ENCODE results near the gene TMEM263. TPM values are rescaled to one million over a fixed set of nuclear protein-coding genes. Genes with fewer than 3 reads are reported as not detected.

TMEM263 gene
- total RNA-seq, 1 experiment from 2014 or later: 31.3 TPM

- TF ChIP-seq EZH2 (IDR thresholded peaks at IDR 0.05): no peak
These were observed 31.1 kb downstream of the TMEM263 start, which contains the start of gene MTERF2 (continued) for GRCh38 chr12:106986625-106987389.

- Histone ChIP-seq H3K9ac (ENCODE audit: low read length) (no peak overlapping the region), H2AFZ (ENCODE audit: low read depth, low read length, poor library complexity, severe bottlenecking) (no peak overlapping the region), H3K4me1 (ENCODE audit: control insufficient read depth in 1 of 2, insufficient read depth in 2 of 2, low read length in 2 of 2) (peaks cover 8 to 15% of the 10 kb centered on the region in 2 experiments; a peak in 3 of 4 replicates), H3K36me3 (ENCODE audit: control insufficient read depth in 1 of 2, insufficient read depth in 2 of 2, low read length in 2 of 2) (peaks cover 0 to 5% of the 10 kb centered on the region in 2 experiments; a peak in 1 of 4 replicates), H3K4me2 (ENCODE audit: low read length) (peak overlapping the region; percentile 84), H3K9me2 (ENCODE audit: insufficient read depth) (no peaks in the 10 kb centered on the region), H3K9me3 (ENCODE audit: control insufficient read depth in 1 of 2, insufficient read depth in 1 of 2, low read depth in 1 of 2, low read length in 2 of 2) (no peaks in the 10 kb centered on the region), H3K27ac (ENCODE audit: low read depth, low read length) (no peak overlapping the region), H3K27me3 (ENCODE audit: insufficient read depth, low read length) (no peaks in the 10 kb centered on the region), H4K20me1 (ENCODE audit: insufficient read depth) (no peaks in the 10 kb centered on the region), H3K4me3 (replicated peaks in 1 of 2; ENCODE audit: low read depth in 1 of 2, low read length in 2 of 2) (no peak overlapping the region), H3K79me2 (ENCODE audit: insufficient read depth, low read length) (peaks cover 6% of the 10 kb centered on the region; the same call in 1 of the 2 replicates)
- intact Hi-C loops (cut with micrococcal nuclease): no loop called here
- ChIA-PET CTCF (no interaction called here), POLR2A (no interaction called here), RAD21 (ENCODE audit: low non-redundant PET in 1 of 2, low total read pairs in 2 of 2, uncharacterized antibody in 2 of 2, unreplicated experiment in 2 of 2) (no interaction called here)
- BruUV-seq (replicated peaks): no TSS peak
- ATAC-seq (no peak), DNase-seq (ENCODE audit: low read depth, low spot score) (no peak)
- TF ChIP-seq EZH2phosphoT487 (IDR thresholded peaks at IDR 0.05; ENCODE audit: borderline replicate concordance): no peak
- no peak for TF ChIP-seq SP1 (IDR thresholded peaks at IDR 0.05; ENCODE audit: low read depth)
- no peak for TF ChIP-seq POLR2A (IDR thresholded peaks at IDR 0.05; ENCODE audit: borderline replicate concordance, extremely low read depth, insufficient read depth, insufficient read length)
- no peak for TF ChIP-seq EZH2 (IDR thresholded peaks at IDR 0.05)
- no peak for TF ChIP-seq SIN3A (IDR thresholded peaks at IDR 0.05; ENCODE audit: low read depth)
- TF ChIP-seq ZNF274 (IDR thresholded peaks at IDR 0.05; ENCODE audit: low read depth, low read length): no peak
- no peak for TF ChIP-seq RAD21 (IDR thresholded peaks at IDR 0.05; ENCODE audit: low read depth)
- no peak for TF ChIP-seq TCF7L2 (IDR thresholded peaks at IDR 0.05; ENCODE audit: borderline replicate concordance, extremely low read depth, insufficient read depth, insufficient read length)
These were observed 32.1 kb downstream of the TMEM263 start for GRCh38 chr12:106987846-106988245.
